ES-I3 (cell line): ENCODE data around the gene ETFBKMT.

Experiments used
- H3K36me3 ChIP-seq: 2 replicates; pipeline ENCODE4 v1.6.1; 2013; ENCODE audit warnings: mild to moderate bottlenecking, low read length, control low read depth, moderate library complexity; ENCODE audit not compliant: insufficient read depth
- H3K4me1 ChIP-seq: 2 replicates; pipeline ENCODE4 v1.6.1; 2013; ENCODE audit warnings: mild to moderate bottlenecking, control low read depth, low read length; ENCODE audit not compliant: insufficient read depth
- H3K9ac ChIP-seq: 2 replicates; pipeline ENCODE4 v1.6.1; 2013; ENCODE audit warnings: low read depth, mild to moderate bottlenecking, low read length, moderate library complexity
- H3K9me3 ChIP-seq: 2 replicates; pipeline ENCODE4 v1.6.1; 2013; ENCODE audit warnings: mild to moderate bottlenecking, low read length, moderate library complexity; ENCODE audit not compliant: control insufficient read depth, insufficient read depth

Gene ETFBKMT, protein sequence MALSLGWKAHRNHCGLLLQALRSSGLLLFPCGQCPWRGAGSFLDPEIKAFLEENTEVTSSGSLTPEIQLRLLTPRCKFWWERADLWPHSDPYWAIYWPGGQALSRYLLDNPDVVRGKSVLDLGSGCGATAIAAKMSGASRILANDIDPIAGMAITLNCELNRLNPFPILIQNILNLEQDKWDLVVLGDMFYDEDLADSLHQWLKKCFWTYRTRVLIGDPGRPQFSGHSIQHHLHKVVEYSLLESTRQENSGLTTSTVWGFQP

DNA sequence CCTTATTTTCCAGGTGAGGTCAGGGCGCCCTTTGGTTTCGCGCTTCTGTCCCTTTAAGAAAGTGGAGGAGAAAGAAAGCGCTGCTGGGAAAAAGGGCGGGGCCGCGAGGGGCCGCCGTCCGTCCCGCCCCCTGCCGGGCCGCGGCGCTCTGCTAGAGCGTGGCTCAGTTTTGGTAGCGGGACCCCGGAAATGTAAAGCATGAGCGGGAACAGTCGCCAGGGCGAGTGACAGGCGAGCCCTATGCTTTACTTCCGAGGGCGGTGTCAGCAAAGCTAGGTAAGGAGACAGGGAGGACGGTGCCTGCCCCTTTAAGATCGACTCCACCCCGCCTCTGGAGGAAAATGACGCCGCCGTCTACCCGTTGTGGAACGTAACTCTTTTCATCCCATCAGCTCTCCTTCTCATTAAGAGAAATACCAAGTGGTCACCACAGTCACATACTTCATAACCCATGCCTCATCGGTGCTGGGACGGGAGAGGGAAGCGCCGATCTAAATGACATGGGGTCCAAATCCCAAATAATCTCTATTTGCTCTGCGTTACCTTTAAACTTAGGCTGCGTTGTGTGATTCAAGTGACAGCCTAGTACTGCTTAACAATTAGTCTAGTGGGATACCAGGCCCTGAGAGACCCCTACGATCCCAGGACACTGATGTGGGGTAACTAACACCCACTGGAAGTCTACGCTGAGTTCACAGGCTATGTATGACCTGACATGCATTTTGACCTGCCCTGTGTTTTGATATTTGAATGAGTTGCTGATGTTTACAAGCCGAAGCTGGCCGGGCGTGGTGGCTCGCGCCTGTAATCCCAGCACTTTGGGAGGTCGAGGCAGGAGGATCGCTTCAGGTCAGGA, at the start of gene ETFBKMT:
Gene ETFBKMT (plus strand): TSS at position 602 of the 856 bp plus-strand sequence. CDS start 2,266 bp downstream, outside the sequence.
- no peaks in the 10 kb centered on the region for H3K36me3 ChIP-seq

DNA sequence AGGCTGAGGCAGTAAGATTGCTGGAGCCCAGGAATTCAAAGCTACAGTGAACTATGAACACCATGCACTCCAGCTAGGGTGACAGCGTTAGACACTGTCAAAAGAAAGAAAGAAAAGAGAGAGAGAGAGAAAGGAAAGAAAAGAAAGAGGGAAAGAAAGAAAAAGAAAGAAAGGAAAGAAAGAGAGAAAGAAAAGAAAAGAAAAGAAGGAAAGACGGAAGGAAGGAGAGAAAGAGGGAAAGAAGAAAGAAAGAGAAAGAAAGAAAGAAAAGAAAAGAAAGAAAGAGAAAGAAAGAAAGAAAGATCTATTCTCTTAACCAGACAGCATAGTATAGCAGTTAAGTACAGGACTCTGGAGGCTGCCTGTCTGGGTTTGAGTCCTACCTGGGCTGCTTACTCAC, 46.7 kb upstream of the ETFBKMT start:
- Histone ChIP-seq H3K9me3 (peaks cover 5% of the 10 kb centered on the region; the same call in 1 of the 2 replicates), H3K9ac (no peak overlapping the region), H3K36me3 (no peaks in the 10 kb centered on the region), H3K4me1 (no peaks in the 10 kb centered on the region)

More for the DNA sequence above, at the start of gene ETFBKMT:
- Histone ChIP-seq H3K9ac (peak within 1 kb of the TSS; percentile 60), H3K9me3 (peaks cover 3% of the 10 kb centered on the region; the same call in 1 of the 2 replicates), H3K4me1 (0 out of 2 replicates have a peak, but pooled peaks cover 5% of the 10 kb centered on the region)

DNA sequence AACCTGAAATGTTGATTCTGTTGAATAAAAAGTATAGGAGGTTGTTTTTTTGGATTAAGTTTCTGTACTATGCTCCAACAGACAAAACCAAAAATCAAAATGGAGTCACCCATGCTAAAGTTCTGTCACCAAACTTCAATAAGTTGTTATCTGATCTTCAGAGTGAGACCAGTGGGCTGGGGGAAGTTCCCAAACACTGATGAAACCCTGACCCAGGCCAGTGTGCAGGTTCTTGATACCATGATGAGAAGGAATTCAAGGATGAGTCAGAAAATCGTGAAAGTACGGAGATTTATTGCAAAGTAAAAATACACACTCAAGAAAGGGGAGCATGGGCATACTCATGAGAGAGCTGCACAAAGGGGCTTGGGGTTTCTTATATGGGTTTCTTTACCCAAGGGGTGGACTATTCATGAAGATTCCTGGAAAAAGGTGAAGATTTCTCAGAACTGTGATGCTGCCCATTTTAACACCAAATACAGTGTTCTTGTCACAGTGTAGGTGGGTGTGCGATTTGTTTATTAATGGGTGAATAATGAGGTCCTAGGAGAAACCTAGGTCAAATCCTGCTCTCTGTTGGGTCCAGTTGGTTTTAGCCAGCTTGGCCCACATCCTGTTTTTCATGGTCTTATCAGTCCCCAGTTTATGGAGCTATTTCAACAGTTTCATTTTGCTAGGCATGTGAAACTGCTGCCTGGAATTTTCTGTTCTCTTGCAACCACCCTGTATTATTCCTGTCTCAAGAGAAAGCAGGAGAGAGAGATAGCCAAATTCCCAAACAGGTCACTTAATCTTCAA, 41.1 kb upstream of the ETFBKMT start:
- Histone ChIP-seq H3K36me3 (no peaks in the 10 kb centered on the region; the same call in 1 of the 2 replicates), H3K9ac (no peak overlapping the region), H3K9me3 (no peaks in the 10 kb centered on the region), H3K4me1 (no peaks in the 10 kb centered on the region; the same call in 1 of the 2 replicates)

DNA sequence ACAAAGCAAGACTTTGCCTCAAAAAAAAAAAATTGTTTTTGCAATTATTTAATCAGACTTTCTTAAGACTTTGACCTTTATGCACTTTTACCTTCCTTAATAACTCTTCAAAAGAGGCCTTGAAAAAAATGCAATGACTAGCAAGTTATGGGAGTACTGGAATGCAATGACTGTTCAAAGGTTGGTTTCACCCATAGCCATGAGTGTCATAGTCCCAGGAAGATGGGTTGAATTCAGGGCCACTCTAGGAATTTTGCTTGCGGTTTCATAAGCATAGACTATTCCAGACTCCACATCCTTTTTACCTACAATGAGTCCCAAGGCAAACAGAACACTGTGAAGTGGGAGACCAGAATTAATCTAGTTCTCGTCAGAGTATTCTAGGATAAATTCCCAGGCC, 39.2 kb upstream of the ETFBKMT start:
- H3K4me1 ChIP-seq: no peaks in the 10 kb centered on the region; the same call in 1 of the 2 replicates
- H3K36me3 ChIP-seq: no peaks in the 10 kb centered on the region; the same call in 1 of the 2 replicates
- H3K9ac ChIP-seq: no peak overlapping the region
- H3K9me3 ChIP-seq: no peaks in the 10 kb centered on the region

DNA sequence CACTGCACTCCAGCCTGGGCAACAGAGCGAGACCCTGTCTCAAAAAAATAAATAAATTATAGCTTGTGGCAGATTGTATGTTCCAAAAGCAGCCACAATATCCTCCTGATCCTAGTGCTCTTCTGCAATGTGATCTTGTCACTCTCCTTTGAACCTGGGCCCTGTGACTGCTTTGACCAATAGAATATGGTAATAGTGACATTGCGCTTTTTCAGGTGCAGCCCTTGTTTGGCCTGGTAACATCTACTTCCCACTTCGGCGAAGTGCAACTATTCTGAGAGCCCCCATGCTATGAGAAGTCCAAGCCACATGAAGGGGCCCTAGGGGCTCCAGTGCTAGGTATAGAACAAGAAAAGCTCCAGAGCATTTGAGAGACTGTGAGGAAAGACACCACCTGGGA, 37.5 kb upstream of the ETFBKMT start:
- H3K36me3 ChIP-seq: no peaks in the 10 kb centered on the region; the same call in 1 of the 2 replicates
- H3K4me1 ChIP-seq: no peaks in the 10 kb centered on the region; the same call in 1 of the 2 replicates
- H3K9me3 ChIP-seq: no peaks in the 10 kb centered on the region
- H3K9ac ChIP-seq: no peak overlapping the region

DNA sequence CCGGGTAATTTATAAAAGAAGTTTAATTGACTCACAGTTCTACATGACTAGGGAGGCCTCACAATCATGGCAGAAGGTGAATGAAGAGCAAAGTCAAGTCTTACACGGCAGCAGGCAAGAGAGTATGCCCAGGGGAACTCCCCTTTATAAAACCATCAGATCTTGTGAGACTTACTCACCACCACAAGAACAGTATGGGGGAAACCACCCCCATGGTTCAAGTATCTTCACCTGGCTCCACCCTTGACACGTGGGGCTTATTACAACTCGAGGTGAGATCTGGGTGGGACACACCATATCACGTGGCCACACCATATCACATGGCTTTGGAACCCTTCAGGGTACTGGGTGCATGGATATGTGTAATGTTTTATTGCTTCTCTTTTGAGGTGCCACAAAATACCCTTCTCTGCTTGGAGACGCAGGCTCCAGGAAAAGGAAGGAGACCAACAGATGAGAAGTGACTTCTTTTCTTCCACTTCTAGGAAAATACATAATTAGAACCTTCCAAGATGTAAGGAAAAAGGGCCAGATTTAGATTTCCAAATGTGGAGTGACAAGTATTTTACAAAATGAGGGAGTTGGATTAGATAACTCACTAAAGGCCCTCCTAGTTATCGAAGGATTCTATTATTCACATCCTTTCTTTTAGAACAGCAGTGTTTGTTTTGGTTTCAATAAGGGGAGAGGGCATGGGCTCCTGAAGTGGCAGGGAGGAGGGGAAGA, 33.1 kb upstream of the ETFBKMT start:
- no peaks in the 10 kb centered on the region for H3K36me3 ChIP-seq
- no peaks in the 10 kb centered on the region for H3K9me3 ChIP-seq
- H3K9ac ChIP-seq: no peak overlapping the region
- H3K4me1 ChIP-seq: no peaks in the 10 kb centered on the region; the same call in 1 of the 2 replicates

DNA sequence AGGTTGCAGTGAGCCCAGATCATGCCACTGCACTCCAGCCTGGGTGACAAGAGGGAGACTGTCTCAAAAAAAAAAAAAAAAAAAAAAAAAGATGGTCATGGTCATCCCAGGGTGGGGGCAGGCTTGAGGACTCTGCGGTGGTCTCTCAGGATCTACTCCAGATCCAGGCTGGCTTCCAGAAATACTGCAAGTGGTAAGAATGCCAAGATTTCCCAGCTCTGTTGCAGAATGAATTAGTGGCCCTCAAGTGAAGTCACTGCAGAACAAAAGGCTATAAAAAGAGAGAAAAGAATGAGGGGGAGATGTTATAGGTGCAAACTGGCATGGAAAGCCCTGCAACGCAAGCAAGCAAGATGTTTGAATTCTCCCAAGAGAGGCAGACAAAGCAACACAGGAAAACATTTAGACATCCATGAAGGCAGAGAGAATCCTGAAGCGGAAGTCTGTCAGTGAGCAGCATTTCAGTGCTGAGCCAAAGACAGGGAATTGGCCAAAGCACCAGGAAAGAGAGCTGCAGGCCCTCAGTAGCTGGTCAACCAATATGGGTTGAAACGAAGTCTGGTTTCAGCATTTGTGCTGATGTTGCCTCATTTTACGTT, 31.9 kb upstream of the ETFBKMT start:
- Histone ChIP-seq H3K9ac (no peak overlapping the region), H3K9me3 (no peaks in the 10 kb centered on the region), H3K36me3 (no peaks in the 10 kb centered on the region), H3K4me1 (no peaks in the 10 kb centered on the region)

DNA sequence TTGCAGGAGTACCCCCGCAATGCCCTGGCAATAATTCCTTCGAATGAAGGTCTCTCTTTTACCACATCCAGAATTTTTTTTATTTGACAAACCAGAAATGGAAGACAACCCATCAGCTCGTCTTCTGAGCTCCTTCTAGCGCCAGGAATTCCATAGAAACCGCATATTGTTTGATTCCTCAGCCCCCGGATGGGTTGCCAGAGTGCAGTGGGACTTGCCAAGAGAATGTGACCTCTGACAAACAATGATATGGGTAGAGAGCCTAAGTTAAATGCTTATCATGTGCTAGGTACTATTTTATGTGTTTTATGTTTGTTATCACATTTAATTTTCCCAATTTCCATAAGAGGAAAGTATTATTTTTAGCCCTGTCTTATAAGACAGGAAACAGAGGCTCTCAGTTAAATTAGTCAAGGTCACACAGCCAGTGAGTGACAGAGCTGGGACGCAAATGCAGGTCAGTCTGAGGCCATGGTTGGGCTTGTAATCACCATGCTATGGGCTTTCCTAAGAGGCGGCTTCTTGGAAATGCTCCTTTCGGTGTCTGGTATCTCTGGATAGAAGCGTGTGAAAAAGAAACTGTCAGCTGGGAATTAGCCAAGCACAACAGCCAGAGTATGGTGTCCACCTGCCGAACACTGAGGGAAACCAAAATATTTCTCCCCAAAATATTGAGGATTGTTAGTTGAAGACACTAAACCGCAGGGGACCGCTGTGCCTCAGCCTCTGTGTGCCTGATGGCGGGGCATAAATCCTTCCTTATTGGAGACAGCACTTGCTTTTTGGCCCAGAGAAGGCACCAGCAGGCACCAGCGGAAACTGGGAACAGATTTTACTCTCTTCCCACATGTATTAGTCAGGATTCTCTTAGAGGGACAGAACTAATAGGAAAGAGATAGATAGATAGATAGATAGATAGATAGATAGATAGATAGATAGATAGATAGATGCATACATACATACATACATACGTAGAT, 29.4 kb upstream of the ETFBKMT start:
- Histone ChIP-seq H3K9me3 (no peaks in the 10 kb centered on the region), H3K4me1 (no peaks in the 10 kb centered on the region), H3K9ac (no peak overlapping the region), H3K36me3 (no peaks in the 10 kb centered on the region)

DNA sequence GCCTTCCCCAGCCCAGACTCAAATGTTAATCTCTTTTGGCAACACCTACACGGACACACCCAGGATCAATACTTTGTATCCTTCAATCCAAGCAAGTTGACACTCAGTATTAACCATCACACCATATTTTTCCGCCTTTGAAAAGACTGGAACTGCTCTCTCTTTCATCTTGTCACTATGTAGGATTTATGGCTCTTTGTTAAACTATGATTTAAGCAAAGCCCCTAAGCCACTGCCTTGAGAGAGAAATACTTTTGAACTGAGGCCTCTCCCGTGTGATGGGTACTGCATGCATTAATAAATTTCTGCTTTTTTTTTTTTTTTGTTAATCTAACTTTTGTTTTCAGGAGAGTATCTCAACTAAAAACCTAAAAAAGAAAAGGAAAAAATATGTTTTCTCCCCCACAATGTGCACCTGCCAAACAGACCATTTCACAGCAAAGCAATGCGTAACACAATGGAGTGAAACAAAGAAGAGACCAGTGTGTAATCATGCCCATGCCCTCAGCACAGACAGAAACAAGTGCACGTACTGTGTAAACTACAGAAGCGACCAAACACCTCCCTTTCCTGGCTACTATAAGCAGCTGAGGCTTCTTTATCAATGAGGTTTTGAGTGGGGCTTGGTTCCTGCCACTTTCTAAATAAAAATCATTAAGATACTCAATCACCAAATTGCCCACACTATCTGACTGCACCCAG, 28.3 kb upstream of the ETFBKMT start:
- Histone ChIP-seq H3K36me3 (no peaks in the 10 kb centered on the region), H3K9ac (no peak overlapping the region), H3K9me3 (no peaks in the 10 kb centered on the region), H3K4me1 (no peaks in the 10 kb centered on the region)

DNA sequence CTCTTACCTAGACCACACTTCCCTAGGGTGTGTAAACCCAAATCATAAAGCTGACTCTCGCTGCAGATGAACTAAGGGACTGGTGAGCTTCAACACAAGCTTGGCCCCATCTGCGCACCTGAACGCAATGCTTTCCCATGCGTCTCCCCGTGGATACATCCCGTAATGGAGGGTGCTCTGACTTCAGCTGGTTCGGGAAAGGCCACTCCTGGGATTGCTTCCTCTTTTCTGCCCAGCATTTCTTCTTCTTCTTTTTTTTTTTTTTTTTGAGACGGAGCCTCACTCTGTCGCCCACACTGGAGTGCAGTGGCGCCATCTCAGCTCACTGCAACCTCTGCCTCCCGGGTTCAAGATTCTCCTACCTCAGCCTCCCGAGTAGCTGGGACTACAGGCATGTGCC, 27.7 kb upstream of the ETFBKMT start:
- Histone ChIP-seq H3K36me3 (no peaks in the 10 kb centered on the region), H3K4me1 (no peaks in the 10 kb centered on the region), H3K9me3 (no peaks in the 10 kb centered on the region), H3K9ac (no peak overlapping the region)

DNA sequence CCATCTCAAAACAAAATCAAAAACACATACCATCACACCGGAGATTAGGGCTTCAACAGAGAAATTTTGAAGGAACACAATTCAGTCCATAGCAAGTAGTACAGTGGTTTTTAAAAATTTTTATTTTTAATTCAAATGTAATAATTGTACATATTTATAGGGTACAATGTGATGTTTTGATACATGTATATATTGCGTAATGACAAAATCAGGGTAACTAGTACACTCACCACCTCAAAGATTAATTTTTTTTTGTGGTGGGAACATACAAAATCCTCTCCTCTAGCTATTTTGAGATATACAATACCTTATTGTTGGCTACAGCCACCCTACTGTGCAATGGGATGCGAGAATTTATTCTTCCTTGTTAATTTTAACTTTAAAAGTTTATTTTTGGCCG, 26.0 kb upstream of the ETFBKMT start:
- Histone ChIP-seq H3K4me1 (no peaks in the 10 kb centered on the region), H3K9ac (no peak overlapping the region), H3K9me3 (no peaks in the 10 kb centered on the region), H3K36me3 (no peaks in the 10 kb centered on the region)

DNA sequence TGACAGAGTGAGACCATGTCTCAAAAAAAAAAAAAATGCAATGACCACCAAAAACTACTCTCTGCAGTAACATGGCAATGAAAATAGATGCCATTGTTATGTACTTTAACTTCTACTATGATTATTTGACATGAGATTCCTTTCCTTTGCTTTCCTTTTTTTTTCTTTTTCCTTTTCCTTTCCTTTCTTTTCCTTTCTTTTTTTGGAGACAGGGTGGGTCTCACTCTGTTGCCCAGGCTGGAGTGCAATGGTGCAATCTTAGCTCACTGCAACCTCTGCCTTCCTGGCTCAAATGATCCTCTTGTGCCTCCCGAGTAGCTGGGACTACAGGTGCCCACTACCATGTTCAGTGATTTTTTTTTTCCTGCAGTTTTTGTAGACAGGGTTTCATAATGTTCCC, 24.9 kb upstream of the ETFBKMT start:
- H3K9me3 ChIP-seq: no peaks in the 10 kb centered on the region
- H3K4me1 ChIP-seq: no peaks in the 10 kb centered on the region

More for the DNA sequence above, 24.9 kb upstream of the ETFBKMT start:
- H3K36me3 ChIP-seq: no peaks in the 10 kb centered on the region
- no peak overlapping the region for H3K9ac ChIP-seq
